KG1 (cell line): ENCODE results near the gene LRPPRC.
"Not testable (repeated sequence)": the region's sequence is repeated elsewhere in the genome, so short reads cannot be mapped to it uniquely, and the experiment has no call there.

Experiments
- DNase-seq: peaks from one replicate; lab custom pipeline; 2025; lab: John Stamatoyannopoulos, UW

Gene LRPPRC

DNA sequence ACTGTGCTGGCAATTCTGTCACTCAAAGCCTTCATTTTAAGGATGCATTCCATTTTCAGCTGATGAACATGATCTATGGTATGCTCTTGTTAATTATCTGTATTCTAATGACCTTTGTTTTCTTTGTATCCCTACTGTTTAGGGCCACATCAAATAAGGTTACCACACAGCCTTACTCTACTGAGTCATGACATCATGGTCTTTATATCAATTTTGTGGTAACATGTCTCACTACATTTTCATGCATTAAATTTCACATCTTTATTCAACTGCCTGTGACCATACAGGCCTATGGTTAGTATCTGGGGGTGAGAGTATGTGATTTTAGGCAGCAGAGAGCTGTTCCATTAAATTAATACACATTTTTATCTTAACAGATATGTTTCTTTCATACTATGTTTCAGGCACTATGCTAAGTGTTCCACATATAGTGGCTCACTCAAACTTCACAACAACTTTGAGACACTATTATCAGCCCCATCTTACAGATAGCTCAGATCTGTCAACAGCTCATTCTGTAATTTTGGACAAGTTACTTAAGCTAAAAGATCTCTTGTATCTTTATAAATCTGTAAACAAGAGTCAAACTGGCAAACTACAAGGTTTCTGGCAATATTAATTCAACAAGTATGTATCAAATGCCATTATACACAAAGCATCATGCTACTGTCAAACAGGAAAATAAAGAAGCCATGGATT lies 18.0 kb downstream of the LRPPRC start:
- no peak for DNase-seq

DNA sequence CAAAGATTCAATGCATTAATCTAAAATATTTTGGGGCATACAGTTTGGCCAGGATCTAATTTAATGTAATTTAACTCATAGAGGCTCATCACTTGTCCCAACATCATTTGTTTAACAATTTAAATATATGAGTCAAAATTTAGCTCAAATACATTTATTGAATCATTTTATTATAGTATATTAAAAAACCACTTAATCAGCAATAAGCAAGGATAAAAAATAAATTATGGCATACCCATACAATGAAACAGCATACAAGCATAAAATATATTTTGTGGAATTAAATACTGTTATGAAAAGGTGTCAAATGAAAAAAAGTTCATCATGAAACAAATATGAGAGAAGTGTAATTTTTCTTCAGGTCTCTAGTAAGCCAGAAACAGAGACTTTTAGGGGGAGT lies 34.9 kb downstream of the LRPPRC start:
- DNase-seq, result no peak

DNA sequence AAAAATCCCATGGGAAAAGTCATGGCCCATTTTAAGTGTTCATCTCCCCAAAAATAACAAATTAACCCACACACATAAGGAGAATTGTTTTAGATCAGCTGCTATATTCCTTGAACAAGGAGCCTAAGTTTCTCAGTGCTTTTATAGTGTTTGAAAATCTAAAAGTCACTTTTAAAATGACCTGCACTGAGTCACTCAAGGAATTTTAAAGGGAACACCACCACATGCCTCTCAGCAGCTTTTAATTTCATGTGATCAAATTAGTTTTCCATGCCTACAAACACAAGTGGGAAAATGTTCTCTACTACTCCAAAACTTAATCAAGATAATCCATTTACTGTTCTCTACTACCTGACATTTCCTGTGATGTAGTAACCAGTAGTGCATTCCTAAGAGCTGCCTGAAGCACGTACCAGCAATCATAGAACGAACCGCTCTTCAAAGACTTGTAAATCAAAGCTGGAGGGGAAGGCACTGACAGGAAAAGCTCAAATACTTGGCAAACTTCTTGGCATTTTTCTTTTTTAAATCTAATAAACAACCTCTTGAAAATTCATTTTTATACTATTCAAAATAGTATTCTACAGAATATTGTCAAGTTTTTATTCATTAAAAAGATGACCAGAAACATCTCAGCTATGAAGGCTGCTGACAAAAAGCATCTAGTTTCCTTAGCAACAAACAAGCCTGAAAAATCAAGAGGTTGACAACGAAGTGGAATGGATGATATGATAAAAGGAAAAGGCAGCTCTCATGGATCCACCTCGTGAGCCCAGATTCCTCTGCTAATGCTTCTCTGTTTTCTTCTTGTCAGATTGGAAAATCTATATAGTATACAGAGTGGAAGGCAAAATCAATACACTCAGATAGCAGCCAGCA lies 37.2 kb downstream of the LRPPRC start:
- no peak for DNase-seq

DNA sequence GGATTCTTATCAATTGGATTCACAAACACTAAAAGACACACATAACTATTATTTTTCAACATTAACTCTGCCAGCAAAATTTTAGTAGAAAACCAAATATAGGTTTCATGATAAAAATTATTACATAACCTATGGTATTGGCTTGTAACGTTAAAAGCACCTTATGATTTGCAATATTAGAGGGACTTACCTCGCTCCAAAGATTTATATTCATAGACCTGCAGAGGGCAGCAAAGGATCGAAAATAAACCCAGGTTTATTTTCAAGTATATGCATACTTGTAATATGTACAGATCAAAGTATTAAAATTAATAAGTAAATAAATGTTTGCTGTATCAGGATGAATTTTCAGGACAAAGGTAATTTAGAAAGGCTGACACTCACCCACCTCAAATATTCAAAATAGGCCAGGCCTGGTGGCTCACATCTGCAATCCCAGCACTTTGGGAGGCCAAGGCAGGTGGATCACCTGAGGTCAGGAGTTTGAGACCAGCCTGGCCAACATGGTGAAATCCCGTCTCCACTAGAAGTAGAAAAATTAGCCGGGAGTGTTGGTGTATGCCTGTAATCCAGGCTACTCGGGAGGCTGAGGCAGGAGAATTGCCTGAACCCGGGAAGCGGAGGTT lies 45.3 kb downstream of the LRPPRC start:
- peak; percentile 3 for DNase-seq

DNA sequence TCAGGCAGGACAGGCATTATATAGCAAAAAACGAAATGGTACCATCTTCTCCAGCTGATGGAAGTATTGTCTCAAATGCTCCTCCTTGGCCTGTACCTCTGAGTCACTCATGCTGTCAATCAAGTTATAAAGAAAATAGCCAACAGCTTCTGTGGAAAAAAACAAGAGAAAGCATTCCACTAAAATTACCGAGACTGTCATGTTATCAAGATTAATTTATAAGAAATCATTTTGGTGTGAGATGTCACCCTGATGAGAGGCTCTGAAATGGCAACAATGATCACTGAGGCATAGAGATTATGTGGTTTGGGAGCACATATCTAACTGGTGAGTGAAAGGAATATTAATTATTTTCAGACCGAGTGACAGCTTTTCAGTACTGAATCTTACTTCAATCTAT lies 47.4 kb downstream of the LRPPRC start:
- no peak for DNase-seq

DNA sequence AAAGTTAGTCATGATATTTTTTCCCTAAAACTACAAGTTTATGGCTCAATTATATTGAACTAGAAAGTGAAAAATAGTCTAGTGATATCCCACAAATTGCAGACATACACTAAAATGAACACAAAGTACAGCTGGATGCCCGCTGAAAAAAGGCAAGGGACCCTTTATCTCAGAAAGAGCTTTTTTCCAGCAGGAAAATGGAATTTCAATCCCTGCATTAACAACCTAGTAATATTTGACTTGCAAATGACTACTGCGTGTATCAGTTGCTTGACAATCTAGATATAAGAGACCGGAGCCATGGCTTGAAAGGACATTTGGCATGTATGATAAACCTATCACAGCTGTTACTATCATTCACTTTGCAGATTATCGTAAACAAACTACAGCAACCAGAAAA lies 49.1 kb downstream of the LRPPRC start:
- no peak for DNase-seq

DNA sequence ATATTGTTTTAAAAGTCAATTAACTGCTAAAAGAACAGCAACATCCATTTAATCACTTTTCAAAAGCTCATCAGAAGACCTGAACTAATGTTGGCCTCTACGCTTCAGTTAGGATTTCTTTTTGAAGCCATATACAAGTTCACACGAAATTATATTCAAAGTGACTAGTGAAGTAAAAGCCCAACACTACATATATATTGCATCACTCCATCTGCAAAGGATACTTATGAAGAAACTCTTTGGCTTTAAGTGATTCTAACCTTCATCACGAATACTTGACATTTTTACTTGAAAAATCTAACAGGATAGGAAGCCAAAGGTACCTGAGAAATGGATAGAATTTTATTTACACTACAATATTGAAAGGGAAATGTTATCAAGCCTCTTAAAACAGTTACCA lies 50.4 kb downstream of the LRPPRC start:
- DNase-seq, result no peak

DNA sequence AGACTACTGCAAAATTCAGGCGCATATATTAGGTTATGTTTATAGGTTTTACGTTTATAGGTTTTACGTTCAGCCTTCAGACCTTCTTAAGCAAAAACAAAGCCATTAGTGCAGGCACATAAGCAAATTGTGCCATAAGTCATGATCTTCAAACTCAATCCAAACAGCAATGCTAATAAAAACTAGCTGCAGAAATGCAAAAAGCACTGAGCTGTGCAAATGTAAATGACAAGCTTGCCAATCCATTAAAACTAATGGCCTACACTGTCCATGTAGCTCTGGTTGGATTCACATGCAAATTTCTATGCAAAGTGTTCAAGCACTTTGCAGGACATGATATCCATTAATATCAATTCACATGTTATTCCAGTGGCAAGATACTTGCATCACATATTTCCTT lies 50.9 kb downstream of the LRPPRC start:
- DNase-seq, result no peak

DNA sequence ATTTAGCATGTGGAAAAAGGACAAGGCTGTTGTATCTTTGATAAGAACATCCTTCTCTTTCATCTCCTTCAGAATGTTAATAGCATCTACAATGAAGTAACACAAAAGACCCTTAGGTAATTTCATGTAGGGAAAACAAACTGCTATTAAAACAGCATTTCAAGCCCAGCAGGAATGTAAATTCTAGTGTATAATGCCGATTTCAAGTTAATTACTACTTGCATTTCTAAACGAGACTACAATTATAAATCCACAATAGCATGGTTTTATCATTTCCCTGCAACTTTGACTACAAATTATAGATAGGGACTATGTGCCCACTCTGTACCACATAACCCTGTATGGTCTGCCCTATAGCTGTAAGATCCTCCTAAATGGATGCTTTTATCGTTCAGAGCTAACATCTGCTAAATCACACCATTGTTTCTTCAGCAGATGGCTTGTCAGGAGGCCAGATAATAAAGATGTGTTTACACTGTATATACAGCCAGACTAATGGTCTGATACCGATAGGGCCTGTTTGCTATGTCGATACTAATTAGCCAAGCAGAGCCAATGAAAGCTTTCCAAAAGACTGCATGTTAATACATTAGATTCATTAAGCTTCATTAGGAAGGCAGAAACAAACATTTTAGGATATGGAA lies 51.9 kb downstream of the LRPPRC start:
- DNase-seq, result no peak

DNA sequence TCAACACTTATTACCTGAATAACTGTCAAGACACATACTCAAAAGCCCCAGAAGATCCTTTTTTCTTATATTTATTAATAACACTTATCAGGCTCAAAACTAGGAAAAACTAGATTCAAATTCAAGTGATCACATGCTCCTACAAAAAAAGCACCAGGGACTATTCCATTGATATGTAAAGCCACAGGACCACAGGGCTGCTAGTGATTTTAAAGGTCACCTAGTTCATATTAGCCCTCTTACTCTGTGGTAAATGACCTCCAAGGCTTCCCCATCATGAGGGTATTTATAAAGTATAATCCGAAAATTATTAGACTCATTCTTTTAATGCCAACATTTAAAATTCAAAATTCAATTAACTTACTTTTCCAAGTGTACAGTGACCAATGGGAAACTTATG lies 52.5 kb downstream of the LRPPRC start:
- no peak for DNase-seq

DNA sequence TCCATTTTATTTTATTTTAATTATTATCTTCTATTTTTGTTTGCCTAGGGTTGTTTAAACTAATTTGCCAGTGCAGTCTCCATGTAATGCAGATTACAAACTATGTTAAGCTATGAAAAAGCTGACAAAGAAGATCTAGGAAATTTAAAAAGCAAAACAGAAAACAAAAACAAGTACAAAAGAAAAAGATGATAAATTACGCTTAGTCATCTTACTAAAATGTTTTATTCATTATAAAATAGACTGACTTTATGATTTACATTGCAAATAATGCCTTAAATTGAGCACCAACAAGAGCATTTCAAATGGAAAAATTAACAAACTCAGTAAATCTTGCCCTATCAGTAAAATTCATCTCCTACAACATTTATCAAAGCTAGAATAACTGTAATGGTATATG lies 52.9 kb downstream of the LRPPRC start:
- DNase-seq, result no peak

DNA sequence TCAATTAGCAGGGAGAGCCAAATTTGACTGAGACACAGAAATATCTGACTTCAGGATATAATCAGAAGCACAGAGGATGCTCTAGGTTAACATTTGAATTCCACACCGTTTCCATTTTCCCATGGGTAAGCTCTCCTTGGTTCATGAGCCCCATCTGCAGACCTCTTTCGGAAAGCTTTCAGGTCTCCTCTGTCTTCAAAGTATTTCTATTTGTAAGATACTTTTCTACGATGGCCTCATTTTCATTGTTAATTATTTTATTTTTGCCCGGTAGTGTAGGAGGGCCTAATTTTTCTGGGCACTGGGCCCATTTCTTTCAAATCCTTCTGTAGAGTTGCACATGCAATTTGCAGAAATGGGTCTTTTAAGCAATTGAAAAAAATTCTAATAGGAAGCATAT lies 53.8 kb downstream of the LRPPRC start:
- DNase-seq, result no peak

DNA sequence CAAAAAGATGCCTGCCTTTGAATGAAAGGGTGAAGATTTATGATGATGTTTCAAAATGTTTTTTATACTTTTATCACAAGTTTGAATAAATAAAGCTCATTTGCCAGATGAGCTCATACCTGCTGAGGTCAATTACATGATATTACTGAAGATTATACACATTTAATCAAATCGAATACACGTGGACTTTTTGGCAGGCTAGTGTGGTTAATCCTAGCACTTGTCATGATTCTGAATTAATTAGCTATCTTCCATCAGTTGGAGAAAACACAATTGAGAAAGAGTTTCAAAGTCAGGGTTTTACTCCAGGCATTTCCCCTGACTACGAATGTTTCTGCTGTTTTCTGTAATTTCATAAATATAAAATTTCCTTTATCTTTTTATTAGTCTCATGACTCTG lies 54.4 kb downstream of the LRPPRC start:
- DNase-seq, result no peak

DNA sequence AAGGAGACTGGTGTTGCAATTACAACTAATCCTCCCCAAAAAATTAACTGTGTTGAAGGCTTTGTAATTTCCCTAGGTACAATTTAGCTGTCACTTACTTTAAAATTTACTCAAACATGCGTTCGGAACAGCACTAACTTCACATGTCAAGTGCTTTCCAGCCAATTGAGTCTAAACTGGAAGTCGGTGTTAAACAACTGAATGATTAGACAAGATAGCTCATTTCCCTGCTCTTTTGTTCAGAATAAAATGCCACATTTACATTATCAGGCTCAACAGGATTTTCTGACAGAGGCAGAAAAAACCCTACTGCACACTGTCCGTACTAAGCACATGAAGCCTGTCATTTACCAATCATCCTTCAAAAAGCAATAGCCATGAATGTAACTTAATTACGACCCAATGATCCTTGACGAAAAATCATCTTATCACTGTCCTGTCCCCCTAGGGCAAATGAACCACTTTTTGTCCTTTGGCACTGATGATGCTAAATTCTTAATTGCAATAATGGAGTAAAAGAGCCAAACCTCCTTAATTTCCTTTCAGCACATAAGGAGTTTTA lies 56.0 kb downstream of the LRPPRC start:
- DNase-seq, result no peak

DNA sequence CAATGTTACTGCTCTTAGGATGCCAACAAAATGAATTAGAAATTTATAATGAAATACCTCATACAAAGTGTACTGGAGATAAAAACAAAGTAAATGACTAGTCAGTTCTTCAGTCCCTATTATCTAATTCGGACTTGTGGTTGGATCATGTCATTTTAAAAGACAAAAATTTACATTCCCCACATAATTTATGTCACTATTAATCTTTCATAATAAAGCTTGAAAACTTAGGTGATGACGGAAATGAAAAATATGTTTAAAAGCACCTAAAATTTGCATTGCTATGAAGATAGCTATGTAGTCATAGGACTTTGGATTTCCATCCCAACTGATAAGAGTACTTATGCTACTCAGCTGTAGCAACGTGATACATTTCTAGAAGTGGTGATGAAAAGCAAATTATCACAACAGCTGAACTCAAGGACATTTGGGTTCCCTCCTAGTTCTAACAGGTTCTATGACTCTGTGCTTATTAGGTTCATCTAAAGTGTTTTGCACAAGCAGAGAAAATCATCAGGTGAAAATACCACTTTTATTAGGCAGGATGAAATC lies 58.4 kb downstream of the LRPPRC start:
- DNase-seq, result no peak

DNA sequence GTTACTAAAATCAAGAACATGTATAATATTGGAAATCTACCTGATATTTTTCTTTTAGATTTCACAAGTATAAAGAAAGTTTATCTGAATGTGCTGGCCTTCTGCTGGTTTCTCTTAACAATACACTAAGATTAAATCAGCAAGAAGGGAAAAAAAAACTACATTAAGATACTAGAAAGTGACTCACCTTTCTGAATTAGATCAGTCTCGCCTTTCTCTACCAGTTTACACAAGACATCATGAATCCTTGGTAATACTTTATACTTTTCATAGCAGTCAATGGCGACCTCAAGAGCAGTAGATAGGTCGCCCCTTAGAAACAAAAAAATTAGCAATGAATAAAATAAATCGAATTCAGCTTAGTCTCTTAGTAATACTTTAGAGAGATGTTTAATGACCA lies 61.2 kb downstream of the LRPPRC start:
- DNase-seq, result no peak

DNA sequence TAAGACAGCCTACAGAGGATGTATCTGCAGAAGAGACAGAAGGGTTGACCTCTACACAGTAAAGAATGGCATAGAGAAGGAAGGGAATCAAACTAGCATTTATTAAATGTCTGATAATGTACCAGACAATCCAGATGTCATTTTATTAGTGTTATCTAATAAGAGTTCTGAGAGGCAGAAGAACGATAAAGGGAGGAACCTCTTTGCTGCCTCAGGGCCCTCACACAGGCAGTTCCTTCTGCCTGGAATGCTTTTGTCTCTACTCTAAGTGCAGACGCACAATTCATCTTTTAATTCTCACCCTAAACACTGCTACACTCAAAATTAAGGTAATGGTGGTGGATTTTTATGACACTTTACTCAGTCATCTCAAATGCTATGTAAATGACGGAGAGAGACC lies 64.5 kb downstream of the LRPPRC start:
- DNase-seq, result no peak

DNA sequence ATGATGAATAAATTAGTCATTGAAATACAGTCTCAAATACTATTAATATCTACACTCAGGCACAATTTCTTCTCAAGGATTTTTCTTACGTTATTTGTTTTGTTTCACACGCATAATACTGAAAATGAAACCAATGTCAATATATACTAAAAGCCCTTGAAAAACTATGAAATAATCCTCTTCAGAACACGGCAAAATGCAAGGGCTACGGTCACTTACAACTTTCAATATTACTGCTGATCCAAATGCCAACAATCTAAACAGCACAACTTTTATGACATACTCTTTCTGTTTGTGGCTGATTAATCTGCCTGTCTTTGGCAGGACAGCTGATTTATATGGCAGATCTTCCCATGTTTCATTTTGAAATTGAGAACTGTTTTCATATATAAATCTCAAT lies 68.3 kb downstream of the LRPPRC start:
- DNase-seq, result no peak

DNA sequence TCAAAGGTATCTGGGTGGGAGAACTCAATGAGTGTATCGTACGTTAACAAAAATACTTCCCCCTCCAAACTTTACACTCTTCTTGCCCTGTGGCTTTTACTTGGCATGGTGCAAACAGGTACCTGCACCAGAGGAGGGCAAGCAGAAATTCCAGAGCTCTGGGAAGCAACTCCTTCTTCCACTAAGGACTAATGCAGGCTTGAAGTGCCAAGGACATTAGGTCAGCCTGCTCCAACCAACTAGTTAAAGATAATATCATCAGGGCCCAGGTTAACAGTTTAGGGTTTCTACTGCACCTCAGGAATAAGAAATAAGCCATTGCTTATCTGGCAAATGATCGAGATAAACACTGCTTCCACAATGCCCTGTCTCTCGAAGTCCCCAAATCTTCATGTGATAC lies 70.4 kb downstream of the LRPPRC start:
- no peak for DNase-seq

DNA sequence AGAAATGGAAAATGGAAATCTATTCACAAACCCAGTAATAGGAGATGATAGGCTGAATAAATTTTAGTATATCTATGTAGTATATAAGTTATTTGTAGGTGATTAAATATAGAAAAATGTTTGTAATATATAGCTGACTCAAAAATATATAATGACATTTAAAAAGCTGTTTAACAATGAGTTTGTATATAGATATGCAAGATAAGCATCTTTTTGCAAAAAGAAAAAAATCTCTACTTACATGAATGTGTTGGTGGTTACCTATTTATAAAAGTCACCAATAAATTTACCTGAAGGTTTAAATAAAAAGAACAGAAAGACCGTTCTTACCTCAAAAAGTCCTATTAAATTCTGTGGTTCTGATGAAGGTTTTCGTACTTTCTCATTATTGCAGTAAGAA lies 71.3 kb downstream of the LRPPRC start:
- no peak for DNase-seq

DNA sequence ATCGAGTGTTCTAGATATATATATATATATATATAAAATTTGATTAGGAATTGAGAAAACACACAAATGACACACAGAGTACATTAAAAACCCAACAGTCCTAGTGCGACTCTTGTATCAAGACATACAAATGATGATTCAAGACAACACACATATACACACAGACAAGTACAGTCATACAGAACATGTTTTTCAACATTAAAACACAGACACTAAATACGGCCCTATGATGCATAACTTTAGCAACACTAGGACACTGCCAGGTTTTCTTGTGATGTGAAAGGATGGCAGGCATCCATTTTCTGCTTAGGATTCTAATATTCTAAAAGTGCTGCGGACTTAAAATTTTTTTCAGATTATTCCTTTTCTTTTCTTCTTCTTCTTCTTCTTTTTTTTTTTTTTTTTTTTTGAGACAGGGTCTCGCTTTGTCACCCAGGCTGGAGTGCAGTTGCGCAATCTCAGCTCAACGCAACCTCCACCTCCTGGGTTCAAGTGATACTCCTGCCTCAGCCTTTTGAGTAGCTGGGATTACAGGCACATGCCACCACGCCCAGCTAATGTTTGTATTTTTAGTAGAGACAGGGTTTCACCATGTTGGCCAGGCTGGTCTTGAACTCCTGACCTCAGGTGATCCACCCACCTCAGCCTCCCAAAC lies 84.5 kb downstream of the LRPPRC start:
- not testable (repeated sequence) for DNase-seq
